Measurements from ENCODE around the gene RPS2. TPM values are rescaled to one million over a fixed set of nuclear protein-coding genes. Genes with fewer than 3 reads are reported as not detected.

The RPS2 gene
- total and polyA plus RNA-seq, 2 of the 8 experiments (the other 6 are each of a cell fraction or from before 2014, with no cell fraction given): 4,042 to 16,783 TPM

DNA sequence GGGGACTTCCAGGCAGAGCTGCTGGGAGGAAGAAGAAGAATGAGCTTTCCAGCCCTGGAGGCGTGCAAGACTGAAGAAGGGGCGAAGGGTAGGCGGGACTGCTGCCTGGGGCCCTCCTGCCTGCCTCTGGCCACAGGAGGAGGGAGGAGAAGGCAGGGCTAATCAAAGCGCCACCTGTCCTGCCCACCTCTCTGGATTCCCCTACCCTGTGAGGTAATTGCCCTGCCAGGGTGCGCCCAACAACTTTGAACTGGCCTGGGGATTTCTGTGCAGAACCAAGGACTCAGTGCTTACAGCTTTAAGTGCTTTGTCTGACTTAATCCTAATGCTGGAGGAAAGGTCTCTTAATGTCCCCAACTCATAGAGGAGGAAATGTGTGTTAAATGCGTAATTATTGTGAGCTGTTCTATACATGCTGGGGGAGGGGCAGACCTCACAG, 16.8 kb upstream of the RPS2 start, which contains the start of gene NOXO1:
TSS of gene NOXO1 (minus strand) at position 72 of the 439 bp plus-strand sequence. CDS start 290 bp downstream, outside the sequence.
- Histone ChIP-seq H3K9ac (replicated peaks in 1 of 4; ENCODE audit: extremely low read depth in 1 of 4, low read depth in 3 of 4, low read length in 3 of 4) (no peak within 1 kb of the TSS), H3K4ac (replicated peaks; ENCODE audit: insufficient read length, low read depth, low read length) (no peak within 1 kb of the TSS), H3K23ac (ENCODE audit: insufficient read length) (no peak within 1 kb of the TSS), H3K4me3 (ENCODE audit: extremely low read depth in 1 of 4, insufficient read depth in 2 of 4, low read depth in 3 of 4, low read length in 4 of 4) (peak within 1 kb of the TSS in 3 of 4 experiments; percentile 31 to 61 (median 38); a peak in 6 of 8 replicates), H2BK12ac (ENCODE audit: low read depth, low read length) (no peak within 1 kb of the TSS), H4K91ac (replicated peaks; ENCODE audit: insufficient read length, low read length) (no peak within 1 kb of the TSS), H3K27ac (ENCODE audit: low read depth, low read length) (no peak within 1 kb of the TSS), H3K14ac (ENCODE audit: insufficient read length) (no peak within 1 kb of the TSS), H2BK5ac (ENCODE audit: low read depth, low read length) (no peak within 1 kb of the TSS), H3K18ac (ENCODE audit: extremely low read depth, low read length) (peak within 1 kb of the TSS; percentile 32), H2BK20ac (ENCODE audit: low read length) (no peak within 1 kb of the TSS), H2AK5ac (ENCODE audit: low read depth, low read length) (no peak within 1 kb of the TSS), H3K9me3 (ENCODE audit: insufficient read depth in 2 of 2, low read depth in 1 of 2, low read length in 1 of 2) (no peaks in the 10 kb centered on the region), H2AFZ (ENCODE audit: low read length) (no peak within 1 kb of the TSS), H3K23me2 (ENCODE audit: low read depth, low read length) (peaks cover 26% of the 10 kb centered on the region), H3K36me3 (ENCODE audit: control insufficient read depth in 2 of 4, insufficient read depth in 4 of 4, low read length in 3 of 4) (peaks cover 2 to 19% (median 10%) of the 10 kb centered on the region in 4 experiments; a peak in 5 of 8 replicates), H3K4me2 (ENCODE audit: insufficient read depth in 1 of 2, low read depth in 2 of 2, low read length in 2 of 2) (peak within 1 kb of the TSS; percentile 87 to 91), H3K79me1 (ENCODE audit: low read depth, low read length) (no peaks in the 10 kb centered on the region), H3K56ac (replicated peaks; ENCODE audit: insufficient read length, low read depth, low read length) (no peak within 1 kb of the TSS), H3K4me1 (replicated peaks in 1 of 4; ENCODE audit: control insufficient read depth in 3 of 4, insufficient read depth in 4 of 4, low read length in 3 of 4) (peaks cover 3 to 40% (median 27%) of the 10 kb centered on the region in 4 experiments), H2BK120ac (replicated peaks; ENCODE audit: low read depth, low read length) (no peak within 1 kb of the TSS), H2BK15ac (ENCODE audit: low read length) (peak within 1 kb of the TSS; percentile 61; the same call in 1 of the 2 replicates), H4K8ac (ENCODE audit: extremely low read depth, insufficient read depth, low read length) (peak within 1 kb of the TSS; percentile 12; the same call in 1 of the 2 replicates), H4K20me1 (replicated peaks in 1 of 2; ENCODE audit: control insufficient read depth in 1 of 2, insufficient read depth in 2 of 2, low read length in 2 of 2) (peaks cover 0 to 12% of the 10 kb centered on the region in 2 experiments), H4K5ac (ENCODE audit: insufficient read length, low read depth, low read length) (no peak within 1 kb of the TSS), H3K79me2 (ENCODE audit: control insufficient read depth in 1 of 2, insufficient read depth in 2 of 2, low read length in 2 of 2) (peaks cover 0 to 9% of the 10 kb centered on the region in 2 experiments; a peak in 1 of 4 replicates), H3K27me3 (replicated peaks in 1 of 4; ENCODE audit: control insufficient read depth in 3 of 4, extremely low read depth in 1 of 4, insufficient read depth in 3 of 4, low read length in 3 of 4) (peaks cover 8 to 40% (median 39%) of the 10 kb centered on the region in 4 experiments; a peak in 6 of 7 replicates)
- TF ChIP-seq HDAC2 (IDR thresholded peaks at IDR 0.05; ENCODE audit: borderline replicate concordance in 1 of 2, low read depth in 2 of 2, low read length in 2 of 2): no peak
- TF ChIP-seq ATF2 (IDR thresholded peaks at IDR 0.05; ENCODE audit: low read length): 0 out of 2 replicates have a peak, but pooled peaks have one; percentile 31
- DNase-seq (ENCODE audit: low read depth in 1 of 2, low spot score in 2 of 2) (peak in 1 of 2 experiments; percentile 49), FAIRE-seq (no peak)
- ChIA-PET POLR2A (ENCODE audit: partially characterized antibody) (interaction anchor here (0.8 to 28.2 kb wide), 10 partner anchors 9 to 199 kb away, joined by 3 to 736 read pairs (median 4); partner anchors contain the start of genes NDUFB10, NUBP2, RNF151 and RPS2), CTCF (ENCODE audit: partially characterized antibody) (interaction anchor here (0.6 to 3.1 kb wide), 7 partner anchors 9 to 198 kb away, joined by 3 to 8 read pairs (median 4); no protein-coding TSS in a partner anchor)
- WGBS, 2 experiments (ENCODE audit: extremely low coverage in 1 of 2, insufficient coverage in 1 of 2, insufficient read length in 1 of 2, insufficient replicate concordance in 2 of 2, low coverage in 1 of 2, low lambda C conversion rate in 2 of 2, missing lambda C conversion rate in 1 of 2): 57% methylated on average over 4 of the region's 6 CpGs; no CpG with 5 or more reads in 1 of the 2 experiments

All from H1 (cell line).